GM19395 (cell line): ENCODE measurements around the gene IFT25.

Source experiments
- ATAC-seq: cut with Tn5 transposase; IDR thresholded peaks from one replicate; pipeline ENCODE4 v1.9.1; 2021; ENCODE audit warnings: mild to moderate bottlenecking, moderate library complexity; ENCODE audit not compliant: unreplicated experiment

IFT25 gene

GRCh38 chr1:53930932-53931331, 14.6 kb downstream of the IFT25 start:
- ATAC-seq: no peak

- ATAC-seq: no peak
Observed at GRCh38 chr1:53929246-53929960, 16.1 kb downstream of the IFT25 start.

- no peak for ATAC-seq
Observed at GRCh38 chr1:53927376-53927881, 18.1 kb downstream of the IFT25 start.

GRCh38 chr1:53919675-53920066, 25.8 kb downstream of the IFT25 start:
- no peak for ATAC-seq

- no peak for ATAC-seq
Observed at GRCh38 chr1:53918343-53918742, 27.2 kb downstream of the IFT25 start.

- no peak for ATAC-seq
Observed at GRCh38 chr1:53913352-53914033, 32.0 kb downstream of the IFT25 start.

- ATAC-seq: no peak
Observed at GRCh38 chr1:53911442-53911841, 34.1 kb downstream of the IFT25 start.

- no peak for ATAC-seq
Observed at GRCh38 chr1:53909946-53910345, 35.6 kb downstream of the IFT25 start.

GRCh38 chr1:53906121-53906520, 39.4 kb downstream of the IFT25 start:
- no peak for ATAC-seq

- no peak for ATAC-seq
Observed at GRCh38 chr1:53905509-53905908, 40.0 kb downstream of the IFT25 start.

- ATAC-seq: no peak
Observed at GRCh38 chr1:53902235-53903138, 43.0 kb downstream of the IFT25 start.

GRCh38 chr1:53899708-53900107, 45.8 kb downstream of the IFT25 start:
- no peak for ATAC-seq

GRCh38 chr1:53899206-53899628, 46.3 kb downstream of the IFT25 start:
- ATAC-seq: no peak

GRCh38 chr1:53896635-53897229, 48.8 kb downstream of the IFT25 start:
- ATAC-seq: no peak

- ATAC-seq: no peak
Observed at GRCh38 chr1:53895421-53895820, 50.1 kb downstream of the IFT25 start.

GRCh38 chr1:53894644-53895043, 50.9 kb downstream of the IFT25 start:
- no peak for ATAC-seq

- no peak for ATAC-seq
Observed at GRCh38 chr1:53893999-53894636, 51.4 kb downstream of the IFT25 start, which contains the start of gene DIO1. DIO1 (plus strand) TSS chr1:53894187; CDS start chr1:53894211, 24 bp downstream.

GRCh38 chr1:53892911-53893310, 52.6 kb downstream of the IFT25 start:
- ATAC-seq: no peak

- no peak for ATAC-seq
Observed at GRCh38 chr1:53891678-53892077, 53.8 kb downstream of the IFT25 start.

- ATAC-seq: no peak
Observed at GRCh38 chr1:53891018-53891417, 54.5 kb downstream of the IFT25 start.
